ENCODE data around the gene LENG1.

DNA sequence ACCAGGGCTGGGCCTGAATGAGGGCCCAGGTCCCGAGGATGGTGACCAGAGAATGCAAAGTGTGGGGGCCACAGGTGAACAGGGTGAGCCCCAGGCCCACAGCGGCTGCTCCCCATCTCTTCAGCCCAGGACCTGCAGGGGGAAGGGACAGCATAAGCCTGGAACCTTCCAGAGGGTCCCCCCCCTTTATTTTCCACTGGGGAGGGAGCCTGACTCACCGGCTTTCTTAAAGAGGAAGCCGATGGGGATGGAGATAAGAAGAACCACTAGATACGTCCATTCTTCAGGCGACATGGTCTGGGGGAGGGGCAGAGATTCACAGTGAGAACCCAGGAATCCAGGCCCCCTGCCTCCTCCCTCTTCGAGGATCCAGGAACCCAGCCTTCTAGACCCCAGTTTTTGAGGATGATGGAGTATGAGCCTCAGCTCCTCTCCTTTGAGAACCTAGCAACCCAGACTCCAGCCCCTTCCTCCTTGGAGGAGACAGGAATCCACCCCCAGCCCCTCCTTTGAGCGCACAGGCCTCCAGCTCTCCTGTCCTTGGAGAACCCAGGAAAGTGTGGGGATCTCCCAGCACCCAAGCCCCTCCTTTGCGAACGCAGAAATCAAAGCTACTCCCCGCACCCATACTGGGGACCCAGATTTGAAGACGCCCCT lies 28.8 kb upstream of the LENG1 start:
- TF ChIP-seq, protein P1, sequence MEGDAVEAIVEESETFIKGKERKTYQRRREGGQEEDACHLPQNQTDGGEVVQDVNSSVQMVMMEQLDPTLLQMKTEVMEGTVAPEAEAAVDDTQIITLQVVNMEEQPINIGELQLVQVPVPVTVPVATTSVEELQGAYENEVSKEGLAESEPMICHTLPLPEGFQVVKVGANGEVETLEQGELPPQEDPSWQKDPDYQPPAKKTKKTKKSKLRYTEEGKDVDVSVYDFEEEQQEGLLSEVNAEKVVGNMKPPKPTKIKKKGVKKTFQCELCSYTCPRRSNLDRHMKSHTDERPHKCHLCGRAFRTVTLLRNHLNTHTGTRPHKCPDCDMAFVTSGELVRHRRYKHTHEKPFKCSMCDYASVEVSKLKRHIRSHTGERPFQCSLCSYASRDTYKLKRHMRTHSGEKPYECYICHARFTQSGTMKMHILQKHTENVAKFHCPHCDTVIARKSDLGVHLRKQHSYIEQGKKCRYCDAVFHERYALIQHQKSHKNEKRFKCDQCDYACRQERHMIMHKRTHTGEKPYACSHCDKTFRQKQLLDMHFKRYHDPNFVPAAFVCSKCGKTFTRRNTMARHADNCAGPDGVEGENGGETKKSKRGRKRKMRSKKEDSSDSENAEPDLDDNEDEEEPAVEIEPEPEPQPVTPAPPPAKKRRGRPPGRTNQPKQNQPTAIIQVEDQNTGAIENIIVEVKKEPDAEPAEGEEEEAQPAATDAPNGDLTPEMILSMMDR (IDR thresholded peaks at IDR 0.05): no peak
- no peak for TF ChIP-seq EZH2phosphoT487 (IDR thresholded peaks at IDR 0.05)
